ENCODE data around the gene SMOC1.

DNA sequence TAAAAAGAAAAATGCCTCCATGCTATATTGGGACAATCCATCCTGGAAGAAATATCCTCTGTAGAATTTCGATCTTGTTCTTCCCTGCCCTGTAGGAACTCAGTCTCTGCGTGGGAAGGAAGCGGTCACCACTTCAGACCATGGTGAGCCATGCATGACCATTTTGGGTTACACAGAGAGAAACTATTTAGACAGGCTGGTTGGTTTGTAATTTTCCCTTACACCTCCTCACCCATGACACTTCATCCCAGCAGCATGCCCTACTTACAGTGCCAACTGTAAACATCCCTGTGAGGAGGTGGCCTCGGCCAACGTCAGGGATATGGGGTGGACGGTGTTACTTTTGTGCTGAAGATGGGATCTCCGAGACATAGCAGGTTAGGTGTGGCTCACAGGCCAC, 121.4 kb downstream of the SMOC1 start:
- TF ChIP-seq EZH2 (IDR thresholded peaks at IDR 0.05; ENCODE audit: insufficient read depth, poor library complexity, severe bottlenecking) (no peak), EZH2phosphoT487 (IDR thresholded peaks at IDR 0.05; ENCODE audit: insufficient read depth, low read depth) (no peak)

Measured in GM23248 (cell line).